Activated B cell treated with CpG ODN at 0.5 μM for 24 hours (primary cell): ENCODE results near the gene BRCA2. TPM values are rescaled to one million over a fixed set of nuclear protein-coding genes. Genes with fewer than 3 reads are reported as not detected.

Source experiments
- ATAC-seq: fragments of 200-7000 bp; cut with Tn5 transposase; one replicate; pipeline ENCODE4 v1.10.0; 2021; ENCODE audit warnings: low read depth, mild to moderate bottlenecking, moderate library complexity
- CTCF ChIA-PET: fragments of 350-600 bp; sonication (Branson Sonifier 250); formaldehyde crosslinking; loops from one replicate; lab custom pipeline; 2021; ENCODE audit warnings: antibody characterized with exemption; lab: Charles Lee
- POLR2A ChIA-PET: fragments of 350-600 bp; sonication (Branson Sonifier 250); formaldehyde crosslinking; loops from one replicate; lab custom pipeline; 2021; ENCODE audit warnings: antibody characterized with exemption; lab: Charles Lee
- DNase-seq: peaks from one replicate; pipeline ENCODE4 v3.0.0; 2022
- H3K27ac Mint-ChIP-seq: one replicate; pipeline ENCODE4 v1.8.0; 2020; ENCODE audit warnings: mixed read lengths
- H3K27me3 Mint-ChIP-seq: one replicate; pipeline ENCODE4 v1.8.0; 2021; ENCODE audit warnings: mixed read lengths
- H3K36me3 Mint-ChIP-seq: one replicate; pipeline ENCODE4 v1.8.0; 2021; ENCODE audit warnings: low read depth, mixed read lengths
- H3K4me1 Mint-ChIP-seq: one replicate; pipeline ENCODE4 v1.8.0; 2021; ENCODE audit warnings: mixed read lengths
- H3K4me3 Mint-ChIP-seq: one replicate; pipeline ENCODE4 v1.8.0; 2020; ENCODE audit warnings: mild to moderate bottlenecking, mixed read lengths
- H3K9me3 Mint-ChIP-seq: one replicate; pipeline ENCODE4 v1.8.0; 2020; ENCODE audit warnings: mixed read lengths
- CTCF ChIP-seq: fragments of 200-600 bp; IDR thresholded peaks from one replicate; pipeline ENCODE4 v1.8.0; 2022; ENCODE audit warnings: antibody characterized with exemption, mild to moderate bottlenecking
- intact Hi-C: fragments of 100-400 bp; cut with micrococcal nuclease; formaldehyde crosslinking; loops from one replicate; pipeline ENCODE4 v1.15.1; 2024
- total RNA-seq: library from RNA; stranded (reverse); gene quantifications from 2 replicates; pipeline ENCODE4 v1.2.3, GENCODE V29; 2022

BRCA2 gene
- total RNA-seq, 1 donor from 2014 or later, result 6.6 TPM

GRCh38 chr13:32378012-32378411, 62.7 kb downstream of the BRCA2 start:
- intact Hi-C loops, result no loop called here
- DNase-seq (no peak), ATAC-seq (no peak)
- H3K4me1 Mint-ChIP-seq, result no peaks in the 10 kb centered on the region
- H3K27me3 Mint-ChIP-seq, result no peaks in the 10 kb centered on the region
- POLR2A ChIA-PET, result no interaction called here
- no peak overlapping the region for H3K27ac Mint-ChIP-seq
- H3K9me3 Mint-ChIP-seq, result no peaks in the 10 kb centered on the region
- CTCF ChIA-PET, result interaction anchor here (1.0 to 2.0 kb wide), 3 partner anchors 65 to 468 kb away, joined by 3 to 7 read pairs (median 3); no protein-coding TSS in a partner anchor
- TF ChIP-seq CTCF, result no peak
- no peak overlapping the region for H3K4me3 Mint-ChIP-seq
- peaks cover 7% of the 10 kb centered on the region for H3K36me3 Mint-ChIP-seq

GRCh38 chr13:32381539-32381938, 66.2 kb downstream of the BRCA2 start:
- Mint-ChIP-seq H3K36me3 (peaks cover 5% of the 10 kb centered on the region), H3K4me1 (no peaks in the 10 kb centered on the region), H3K27me3 (no peaks in the 10 kb centered on the region), H3K4me3 (no peak overlapping the region), H3K9me3 (no peaks in the 10 kb centered on the region), H3K27ac (no peak overlapping the region)
- peak; percentile 37 for ATAC-seq
- no peak for DNase-seq
- intact Hi-C loops, result loop anchor here (1.0 to 5.0 kb wide), 4 partner anchors 46 to 261 kb away; partner anchors contain the start of gene N4BP2L1
- TF ChIP-seq CTCF, result no peak
- POLR2A ChIA-PET, result no interaction called here
- CTCF ChIA-PET, result interaction anchor here (1.2 to 3.7 kb wide), 3 partner anchors 14 to 200 kb away, joined by 3 to 34 read pairs (median 11); no protein-coding TSS in a partner anchor

GRCh38 chr13:32383836-32384618, 68.7 kb downstream of the BRCA2 start:
- ATAC-seq (no peak), DNase-seq (no peak)
- Mint-ChIP-seq H3K4me1 (no peaks in the 10 kb centered on the region), H3K4me3 (no peak overlapping the region), H3K9me3 (no peaks in the 10 kb centered on the region), H3K27me3 (no peaks in the 10 kb centered on the region), H3K36me3 (peaks cover 3% of the 10 kb centered on the region), H3K27ac (no peak overlapping the region)
- no peak for TF ChIP-seq CTCF
- intact Hi-C loops, result loop anchor here (5.0 kb wide), 2 partner anchors 43 to 258 kb away; partner anchors contain the start of gene N4BP2L1
- ChIA-PET POLR2A (no interaction called here), CTCF (interaction anchor here (1.3 kb wide), 1 partner anchor 197 kb away, joined by 5 read pairs; no protein-coding TSS in a partner anchor)

GRCh38 chr13:32384702-32385101, 69.4 kb downstream of the BRCA2 start:
- POLR2A ChIA-PET, result no interaction called here
- ATAC-seq, result no peak
- CTCF ChIA-PET, result interaction anchor here (1.2 kb wide), 1 partner anchor 196 kb away, joined by 3 read pairs; no protein-coding TSS in a partner anchor

More at GRCh38 chr13:32384702-32385101, 69.4 kb downstream of the BRCA2 start:
- Mint-ChIP-seq H3K27ac (no peak overlapping the region), H3K36me3 (peaks cover 1% of the 10 kb centered on the region), H3K4me3 (no peak overlapping the region), H3K4me1 (no peaks in the 10 kb centered on the region), H3K9me3 (no peaks in the 10 kb centered on the region), H3K27me3 (no peaks in the 10 kb centered on the region)
- intact Hi-C loops, result loop anchor here (5.0 kb wide), 2 partner anchors 43 to 258 kb away; partner anchors contain the start of gene N4BP2L1
- no peak for DNase-seq
- no peak for TF ChIP-seq CTCF
